H1 (cell line): Measurements from ENCODE around the gene DSE. TPM values are rescaled to one million over a fixed set of nuclear protein-coding genes. Genes with fewer than 3 reads are reported as not detected.

Experiments
- CHD1 ChIP-seq: IDR thresholded peaks from 2 replicates; pipeline ENCODE4 v1.6.1; 2012; ENCODE audit warnings: low read depth, low read length, improper control_type of control experiment
- polyA plus RNA-seq, 7 experiments: library from polyadenylated mRNA; depleted of rRNA in 3 of 7; stranded (reverse) in 5 of 7; unstranded in 2 of 7; fragments of >200 nt in 5 of 7; fragments of 200-250 nt in 2 of 7; gene quantifications; 1 replicate in 5 of 7; 2 replicates in 1 of 7; 4 replicates in 1 of 7; pipeline versions ENCODE4 v1.2.1 to v1.2.3, GENCODE V29; 2011 to 2013; ENCODE audit warnings: missing spikeins in 2 of 7, mixed read lengths in 2 of 7
- total RNA-seq: library from RNA; stranded (reverse); fragmentation: NEBNext Ultra II Directional; extraction: Animal tissue kit (Norgen Biotek cat#: 25700); gene quantifications from 2 replicates; pipeline ENCODE4 v1.2.1, GENCODE V29; 2021
- TF ChIP-seq, protein P1 (sequence below), 3 experiments: IDR thresholded peaks; 1 replicate in 2 of 3; 2 replicates in 1 of 3; pipeline versions ENCODE4 v1.5.1 to v1.6.1; 2011; ENCODE audit warnings: low read length in 3 of 3, mild to moderate bottlenecking in 3 of 3, inconsistent platforms in 2 of 3, low read depth in 1 of 3, moderate library complexity in 1 of 3; ENCODE audit not compliant: insufficient read depth in 1 of 3; ENCODE audit errors: control extremely low read depth in 1 of 3
- TF ChIP-seq, protein P2 (sequence below): IDR thresholded peaks from 2 replicates; pipeline ENCODE4 v1.6.1; 2012; ENCODE audit warnings: low read length, inconsistent platforms
- TF ChIP-seq, protein P3 (sequence below): IDR thresholded peaks from 2 replicates; pipeline ENCODE4 v1.6.1; 2012; ENCODE audit warnings: inconsistent platforms

DSE gene
- total and polyA plus RNA-seq, 2 of the 8 experiments (the other 6 are each of a cell fraction or from before 2014, with no cell fraction given): 32.5 to 94.4 TPM

DNA sequence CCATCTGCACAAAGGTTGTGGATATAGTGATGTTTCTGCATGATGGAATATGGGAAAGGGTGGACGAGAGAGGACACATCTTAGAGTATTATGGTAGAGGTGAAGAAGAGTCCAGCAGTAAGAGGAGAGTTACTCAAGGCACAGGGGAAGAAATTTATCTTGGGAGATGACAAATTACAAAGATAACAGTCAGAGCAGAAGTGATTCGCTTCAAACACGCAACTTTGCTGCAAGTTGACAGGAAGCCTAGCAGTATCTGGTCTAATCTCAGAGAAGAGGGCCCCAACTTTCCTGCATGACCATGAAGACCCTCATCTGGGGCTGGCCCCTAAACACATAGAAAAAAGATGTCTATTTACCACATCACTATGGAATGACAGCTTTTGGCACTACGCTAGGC lies 89.2 kb downstream of the DSE start (continued):
- TF ChIP-seq, protein P1, sequence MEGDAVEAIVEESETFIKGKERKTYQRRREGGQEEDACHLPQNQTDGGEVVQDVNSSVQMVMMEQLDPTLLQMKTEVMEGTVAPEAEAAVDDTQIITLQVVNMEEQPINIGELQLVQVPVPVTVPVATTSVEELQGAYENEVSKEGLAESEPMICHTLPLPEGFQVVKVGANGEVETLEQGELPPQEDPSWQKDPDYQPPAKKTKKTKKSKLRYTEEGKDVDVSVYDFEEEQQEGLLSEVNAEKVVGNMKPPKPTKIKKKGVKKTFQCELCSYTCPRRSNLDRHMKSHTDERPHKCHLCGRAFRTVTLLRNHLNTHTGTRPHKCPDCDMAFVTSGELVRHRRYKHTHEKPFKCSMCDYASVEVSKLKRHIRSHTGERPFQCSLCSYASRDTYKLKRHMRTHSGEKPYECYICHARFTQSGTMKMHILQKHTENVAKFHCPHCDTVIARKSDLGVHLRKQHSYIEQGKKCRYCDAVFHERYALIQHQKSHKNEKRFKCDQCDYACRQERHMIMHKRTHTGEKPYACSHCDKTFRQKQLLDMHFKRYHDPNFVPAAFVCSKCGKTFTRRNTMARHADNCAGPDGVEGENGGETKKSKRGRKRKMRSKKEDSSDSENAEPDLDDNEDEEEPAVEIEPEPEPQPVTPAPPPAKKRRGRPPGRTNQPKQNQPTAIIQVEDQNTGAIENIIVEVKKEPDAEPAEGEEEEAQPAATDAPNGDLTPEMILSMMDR (IDR thresholded peaks at IDR 0.05; ENCODE audit: control extremely low read depth in 1 of 3, insufficient read depth in 1 of 3, low read depth in 1 of 3, low read length in 3 of 3): no peak
- TF ChIP-seq, protein P2, sequence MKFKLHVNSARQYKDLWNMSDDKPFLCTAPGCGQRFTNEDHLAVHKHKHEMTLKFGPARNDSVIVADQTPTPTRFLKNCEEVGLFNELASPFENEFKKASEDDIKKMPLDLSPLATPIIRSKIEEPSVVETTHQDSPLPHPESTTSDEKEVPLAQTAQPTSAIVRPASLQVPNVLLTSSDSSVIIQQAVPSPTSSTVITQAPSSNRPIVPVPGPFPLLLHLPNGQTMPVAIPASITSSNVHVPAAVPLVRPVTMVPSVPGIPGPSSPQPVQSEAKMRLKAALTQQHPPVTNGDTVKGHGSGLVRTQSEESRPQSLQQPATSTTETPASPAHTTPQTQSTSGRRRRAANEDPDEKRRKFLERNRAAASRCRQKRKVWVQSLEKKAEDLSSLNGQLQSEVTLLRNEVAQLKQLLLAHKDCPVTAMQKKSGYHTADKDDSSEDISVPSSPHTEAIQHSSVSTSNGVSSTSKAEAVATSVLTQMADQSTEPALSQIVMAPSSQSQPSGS: no peak
- TF ChIP-seq CHD1: no peak
- TF ChIP-seq, protein P3, sequence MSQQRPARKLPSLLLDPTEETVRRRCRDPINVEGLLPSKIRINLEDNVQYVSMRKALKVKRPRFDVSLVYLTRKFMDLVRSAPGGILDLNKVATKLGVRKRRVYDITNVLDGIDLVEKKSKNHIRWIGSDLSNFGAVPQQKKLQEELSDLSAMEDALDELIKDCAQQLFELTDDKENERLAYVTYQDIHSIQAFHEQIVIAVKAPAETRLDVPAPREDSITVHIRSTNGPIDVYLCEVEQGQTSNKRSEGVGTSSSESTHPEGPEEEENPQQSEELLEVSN: no peak
- TF ChIP-seq, all 59 proteins: peak for 0
